ENCODE results near the gene HOXD10. TPM values are rescaled to one million over a fixed set of nuclear protein-coding genes. Genes with fewer than 3 reads are reported as not detected.
A peak's percentile ranks its signal among the peaks of the same experiment; 100 is the strongest.

The HOXD10 gene
- total and polyA plus RNA-seq, 2 experiments from 2014 or later: not detected

GRCh38 chr2:176147210-176147799 is 30.7 kb downstream of the HOXD10 start:
- H3K27ac Mint-ChIP-seq: no peak overlapping the region
- peaks cover 99% of the 10 kb centered on the region for H3K27me3 Mint-ChIP-seq (ENCODE audit: insufficient read depth, low read depth, poor library complexity)
- no peak for TF ChIP-seq ZNF114 (CRISPR knock-in tag; IDR thresholded peaks at IDR 0.05)
- peak; percentile 89 for TF ChIP-seq EZH2phosphoT487 (IDR thresholded peaks at IDR 0.05; ENCODE audit: unreplicated experiment)
- TF ChIP-seq EZH2 (IDR thresholded peaks at IDR 0.05; ENCODE audit: low read depth, unreplicated experiment): peak; percentile 89
- TF ChIP-seq JUNB (IDR thresholded peaks at IDR 0.05; ENCODE audit: unreplicated experiment): no peak
- H3K4me1 Mint-ChIP-seq: peaks cover 15% of the 10 kb centered on the region
- Histone ChIP-seq H3K4me3 (peak overlapping the region; percentile 38; the same call in 1 of the 2 replicates), H3K27ac (ENCODE audit: low read depth) (no peak overlapping the region), H3K79me2 (replicated peaks; ENCODE audit: insufficient read depth) (no peaks in the 10 kb centered on the region), H2AFZ (no peak overlapping the region), H3K4me1 (ENCODE audit: insufficient read depth) (peaks cover 13% of the 10 kb centered on the region), H3K4me2 (peak overlapping the region; percentile 43; the same call in 1 of the 2 replicates), H4K20me1 (replicated peaks; ENCODE audit: insufficient read depth) (peaks cover 34% of the 10 kb centered on the region), H3K9me2 (ENCODE audit: insufficient read depth) (no peaks in the 10 kb centered on the region), H3K27me3 (ENCODE audit: insufficient read depth) (peaks cover 100% of the 10 kb centered on the region), H3K36me3 (ENCODE audit: insufficient read depth) (no peaks in the 10 kb centered on the region), H3F3A (replicated peaks; ENCODE audit: low read depth) (peaks cover 20% of the 10 kb centered on the region; the same call in 1 of the 2 replicates)
- H3K4me3 Mint-ChIP-seq: 0 out of 3 replicates have a peak overlapping the region, but pooled peaks have one; percentile 7
- DNase-seq (ENCODE audit: low spot score) (no peak), ATAC-seq (no peak; the same call in 1 of the 3 replicates)
- H3K9me3 Mint-ChIP-seq: 0 out of 3 replicates have a peak, but pooled peaks cover 2% of the 10 kb centered on the region
- H3K36me3 Mint-ChIP-seq (ENCODE audit: low read depth): no peaks in the 10 kb centered on the region

GRCh38 chr2:176147800-176148496 is 31.4 kb downstream of the HOXD10 start:
- Histone ChIP-seq H3F3A (replicated peaks; ENCODE audit: low read depth) (peaks cover 20% of the 10 kb centered on the region; the same call in 1 of the 2 replicates), H3K4me2 (0 out of 2 replicates have a peak overlapping the region, but pooled peaks have one; percentile 24), H3K4me3 (no peak overlapping the region), H2AFZ (no peak overlapping the region), H3K4me1 (ENCODE audit: insufficient read depth) (peaks cover 17% of the 10 kb centered on the region), H3K9me2 (ENCODE audit: insufficient read depth) (no peaks in the 10 kb centered on the region), H3K27me3 (ENCODE audit: insufficient read depth) (peaks cover 100% of the 10 kb centered on the region), H3K27ac (ENCODE audit: low read depth) (no peak overlapping the region), H4K20me1 (replicated peaks; ENCODE audit: insufficient read depth) (peaks cover 39% of the 10 kb centered on the region), H3K79me2 (replicated peaks; ENCODE audit: insufficient read depth) (no peaks in the 10 kb centered on the region), H3K36me3 (ENCODE audit: insufficient read depth) (no peaks in the 10 kb centered on the region)
- peaks cover 15% of the 10 kb centered on the region for H3K4me1 Mint-ChIP-seq
- peak overlapping the region; percentile 31; the same call in 1 of the 3 replicates for H3K4me3 Mint-ChIP-seq
- no peak overlapping the region for H3K27ac Mint-ChIP-seq
- H3K27me3 Mint-ChIP-seq (ENCODE audit: insufficient read depth, low read depth, poor library complexity): peaks cover 99% of the 10 kb centered on the region
- ATAC-seq (peak; percentile 23), DNase-seq (ENCODE audit: low spot score) (peak; percentile 68)
- TF ChIP-seq EZH2 (IDR thresholded peaks at IDR 0.05; ENCODE audit: low read depth, unreplicated experiment) (peak; percentile 100), ZNF331 (CRISPR knock-in tag; IDR thresholded peaks at IDR 0.05; ENCODE audit: low read depth) (no peak), NANOG (IDR thresholded peaks at IDR 0.05; ENCODE audit: borderline replicate concordance) (no peak), EZH2phosphoT487 (IDR thresholded peaks at IDR 0.05; ENCODE audit: unreplicated experiment) (peak; percentile 93), JUNB (IDR thresholded peaks at IDR 0.05; ENCODE audit: unreplicated experiment) (no peak)
- TF ChIP-seq, protein P1, sequence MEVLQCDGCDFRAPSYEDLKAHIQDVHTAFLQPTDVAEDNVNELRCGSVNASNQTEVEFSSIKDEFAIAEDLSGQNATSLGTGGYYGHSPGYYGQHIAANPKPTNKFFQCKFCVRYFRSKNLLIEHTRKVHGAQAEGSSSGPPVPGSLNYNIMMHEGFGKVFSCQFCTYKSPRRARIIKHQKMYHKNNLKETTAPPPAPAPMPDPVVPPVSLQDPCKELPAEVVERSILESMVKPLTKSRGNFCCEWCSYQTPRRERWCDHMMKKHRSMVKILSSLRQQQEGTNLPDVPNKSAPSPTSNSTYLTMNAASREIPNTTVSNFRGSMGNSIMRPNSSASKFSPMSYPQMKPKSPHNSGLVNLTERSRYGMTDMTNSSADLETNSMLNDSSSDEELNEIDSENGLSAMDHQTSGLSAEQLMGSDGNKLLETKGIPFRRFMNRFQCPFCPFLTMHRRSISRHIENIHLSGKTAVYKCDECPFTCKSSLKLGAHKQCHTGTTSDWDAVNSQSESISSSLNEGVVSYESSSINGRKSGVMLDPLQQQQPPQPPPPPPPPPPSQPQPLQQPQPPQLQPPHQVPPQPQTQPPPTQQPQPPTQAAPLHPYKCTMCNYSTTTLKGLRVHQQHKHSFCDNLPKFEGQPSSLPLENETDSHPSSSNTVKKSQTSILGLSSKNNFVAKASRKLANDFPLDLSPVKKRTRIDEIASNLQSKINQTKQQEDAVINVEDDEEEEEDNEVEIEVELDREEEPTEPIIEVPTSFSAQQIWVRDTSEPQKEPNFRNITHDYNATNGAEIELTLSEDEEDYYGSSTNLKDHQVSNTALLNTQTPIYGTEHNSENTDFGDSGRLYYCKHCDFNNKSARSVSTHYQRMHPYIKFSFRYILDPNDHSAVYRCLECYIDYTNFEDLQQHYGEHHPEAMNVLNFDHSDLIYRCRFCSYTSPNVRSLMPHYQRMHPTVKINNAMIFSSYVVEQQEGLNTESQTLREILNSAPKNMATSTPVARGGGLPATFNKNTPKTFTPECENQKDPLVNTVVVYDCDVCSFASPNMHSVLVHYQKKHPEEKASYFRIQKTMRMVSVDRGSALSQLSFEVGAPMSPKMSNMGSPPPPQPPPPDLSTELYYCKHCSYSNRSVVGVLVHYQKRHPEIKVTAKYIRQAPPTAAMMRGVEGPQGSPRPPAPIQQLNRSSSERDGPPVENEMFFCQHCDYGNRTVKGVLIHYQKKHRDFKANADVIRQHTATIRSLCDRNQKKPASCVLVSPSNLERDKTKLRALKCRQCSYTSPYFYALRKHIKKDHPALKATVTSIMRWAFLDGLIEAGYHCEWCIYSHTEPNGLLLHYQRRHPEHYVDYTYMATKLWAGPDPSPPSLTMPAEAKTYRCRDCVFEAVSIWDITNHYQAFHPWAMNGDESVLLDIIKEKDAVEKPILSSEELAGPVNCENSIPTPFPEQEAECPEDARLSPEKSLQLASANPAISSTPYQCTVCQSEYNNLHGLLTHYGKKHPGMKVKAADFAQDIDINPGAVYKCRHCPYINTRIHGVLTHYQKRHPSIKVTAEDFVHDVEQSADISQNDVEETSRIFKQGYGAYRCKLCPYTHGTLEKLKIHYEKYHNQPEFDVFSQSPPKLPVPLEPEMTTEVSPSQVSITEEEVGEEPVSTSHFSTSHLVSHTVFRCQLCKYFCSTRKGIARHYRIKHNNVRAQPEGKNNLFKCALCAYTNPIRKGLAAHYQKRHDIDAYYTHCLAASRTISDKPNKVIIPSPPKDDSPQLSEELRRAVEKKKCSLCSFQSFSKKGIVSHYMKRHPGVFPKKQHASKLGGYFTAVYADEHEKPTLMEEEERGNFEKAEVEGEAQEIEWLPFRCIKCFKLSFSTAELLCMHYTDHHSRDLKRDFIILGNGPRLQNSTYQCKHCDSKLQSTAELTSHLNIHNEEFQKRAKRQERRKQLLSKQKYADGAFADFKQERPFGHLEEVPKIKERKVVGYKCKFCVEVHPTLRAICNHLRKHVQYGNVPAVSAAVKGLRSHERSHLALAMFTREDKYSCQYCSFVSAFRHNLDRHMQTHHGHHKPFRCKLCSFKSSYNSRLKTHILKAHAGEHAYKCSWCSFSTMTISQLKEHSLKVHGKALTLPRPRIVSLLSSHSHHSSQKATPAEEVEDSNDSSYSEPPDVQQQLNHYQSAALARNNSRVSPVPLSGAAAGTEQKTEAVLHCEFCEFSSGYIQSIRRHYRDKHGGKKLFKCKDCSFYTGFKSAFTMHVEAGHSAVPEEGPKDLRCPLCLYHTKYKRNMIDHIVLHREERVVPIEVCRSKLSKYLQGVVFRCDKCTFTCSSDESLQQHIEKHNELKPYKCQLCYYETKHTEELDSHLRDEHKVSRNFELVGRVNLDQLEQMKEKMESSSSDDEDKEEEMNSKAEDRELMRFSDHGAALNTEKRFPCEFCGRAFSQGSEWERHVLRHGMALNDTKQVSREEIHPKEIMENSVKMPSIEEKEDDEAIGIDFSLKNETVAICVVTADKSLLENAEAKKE (CRISPR knock-in tag; IDR thresholded peaks at IDR 0.05): no peak
- 0 out of 3 replicates have a peak, but pooled peaks cover 2% of the 10 kb centered on the region for H3K9me3 Mint-ChIP-seq
- H3K36me3 Mint-ChIP-seq (ENCODE audit: low read depth): no peaks in the 10 kb centered on the region

Data from GM23338 (cell line).